Transverse colon (tissue), 4 donors: ENCODE results near the gene KRTAP25-1. TPM values are rescaled to one million over a fixed set of nuclear protein-coding genes. Genes with fewer than 3 reads are reported as not detected.

ENCODE experiments used
- DNase-seq: peaks from one replicate; pipeline ENCODE4 v3.0.0-alpha.2; 2019
- H3K27ac ChIP-seq, 4 donors: fragments of 200-600 bp; sonication (generic); 2 replicates each; pipeline ENCODE4 v1.5.1; 2016 to 2018; ENCODE audit warnings: inconsistent platforms in 4 of 4
- H3K27me3 ChIP-seq: fragments of 200-600 bp; sonication (generic); 2 replicates; pipeline ENCODE4 v1.5.1; 2017; ENCODE audit warnings: inconsistent platforms
- H3K36me3 ChIP-seq, 4 donors: fragments of 200-600 bp; sonication (generic); 2 replicates each; pipeline ENCODE4 v1.5.1; 2017 to 2019; ENCODE audit warnings: inconsistent platforms in 4 of 4
- H3K4me1 ChIP-seq, 4 donors: fragments of 200-600 bp; sonication (generic); 2 replicates each; pipeline ENCODE4 v1.5.1; 2017 to 2020; ENCODE audit warnings: inconsistent platforms in 4 of 4
- H3K4me3 ChIP-seq, 4 donors: fragments of 200-600 bp; sonication (generic); 1 replicate in 1 of 4; 2 replicates in 3 of 4; pipeline versions ENCODE4 v1.5.1 to v1.6.1; 2017 to 2019; ENCODE audit warnings: inconsistent platforms in 4 of 4
- H3K9me3 ChIP-seq, 2 donors: fragments of 200-600 bp; sonication (generic); 2 replicates each; pipeline ENCODE4 v1.5.1; 2017 to 2019; ENCODE audit warnings: inconsistent platforms in 2 of 2
- CTCF ChIP-seq, 5 experiments: fragments of 200-600 bp in 3 of 5; fragments of 450-650 bp in 2 of 5; sonication (generic) in 3 of 5; IDR thresholded peaks; 1 replicate in 2 of 5; 2 replicates in 3 of 5; pipeline ENCODE4 v1.5.1; 2016 to 2017; ENCODE audit warnings: antibody characterized with exemption in 5 of 5, inconsistent platforms in 3 of 5, mild to moderate bottlenecking in 2 of 5, moderate library complexity in 1 of 5
- EP300 ChIP-seq: sonication (generic); formaldehyde crosslinking; IDR thresholded peaks from one replicate; pipeline ENCODE4 v1.6.1; 2017; ENCODE audit warnings: antibody characterized with exemption, low read depth
- POLR2A ChIP-seq: fragments of 450-650 bp; IDR thresholded peaks from one replicate; pipeline ENCODE4 v1.6.1; 2016; ENCODE audit warnings: antibody characterized with exemption, mild to moderate bottlenecking, moderate library complexity
- POLR2AphosphoS5 ChIP-seq, 3 donors: sonication (generic); formaldehyde crosslinking; IDR thresholded peaks; one replicate each; pipeline ENCODE4 v1.6.1; 2016; ENCODE audit warnings: antibody characterized with exemption in 3 of 3
- WGBS, 2 donors: methylation state at CpG; one replicate each; pipeline ENCODE4 v1.1.5; 2018; ENCODE audit warnings: low coverage in 1 of 2; 5-methylcytosine and 5-hydroxymethylcytosine counted together
- in situ Hi-C, 4 donors: fragments of 200-750 bp; cut with MboI; loops; one replicate each; pipeline versions ENCODE4 v1.15.0 to v1.15.1; 2017; ENCODE audit warnings: low sequenced_read_pairs in 3 of 4, low pct_ligation_motif_present in 1 of 4, low pct_unique_long_range_greater_than_20kb in 1 of 4
- intact Hi-C: fragments of 100-400 bp; cut with DNase I; formaldehyde crosslinking; loops from one replicate; pipeline ENCODE4 v1.15.1; 2023; ENCODE audit warnings: low total_unique reads
- total RNA-seq, 4 donors: library from RNA; depleted of rRNA; stranded (reverse); fragments of >200 nt; gene quantifications; one replicate each; pipeline ENCODE4 v1.1.0, GENCODE V29; 2016

KRTAP25-1 gene
- total RNA-seq, 4 donors from 2014 or later: not detected

GRCh38 chr21:30255679-30256078, 33.6 kb downstream of the KRTAP25-1 start:
- WGBS, 2 donors: 33 to 90% methylated on average over 1 of the region's 1 CpG
- Histone ChIP-seq H3K9me3 (no peaks in the 10 kb centered on the region), H3K27ac (peak overlapping the region in 3 of 4 donors; percentile 19 to 49 (median 39)), H3K4me1 (peaks cover 0 to 22% (median 3%) of the 10 kb centered on the region in 4 donors), H3K36me3 (no peaks in the 10 kb centered on the region), H3K27me3 (no peaks in the 10 kb centered on the region), H3K4me3 (no peak overlapping the region)
- TF ChIP-seq POLR2AphosphoS5 (IDR thresholded peaks at IDR 0.05) (no peak), POLR2A (no peak), CTCF (IDR thresholded peaks at IDR 0.05) (no peak), EP300 (no peak)
- in situ Hi-C loops (no loop called here), intact Hi-C loops (no loop called here)
- no peak for DNase-seq

GRCh38 chr21:30251781-30252180, 37.5 kb downstream of the KRTAP25-1 start:
- no peak overlapping the region for H3K27ac ChIP-seq
- in situ Hi-C loops: no loop called here
- 82 to 92% methylated on average over 1 of the region's 1 CpG for WGBS, 2 donors

GRCh38 chr21:30249936-30250335, 39.4 kb downstream of the KRTAP25-1 start:
- in situ Hi-C loops (loop anchor here in 1 of 4 donors (25.0 kb wide), 1 partner anchor 87 kb away; the partner anchor contains the start of genes KRTAP23-1 and KRTAP27-1), intact Hi-C loops (no loop called here)
- 56 to 81% methylated on average over 3 of the region's 3 CpGs for WGBS, 2 donors
- Histone ChIP-seq H3K4me1 (peaks cover 0 to 4% (median 0%) of the 10 kb centered on the region in 4 donors), H3K4me3 (no peak overlapping the region), H3K36me3 (no peaks in the 10 kb centered on the region), H3K27me3 (no peaks in the 10 kb centered on the region), H3K27ac (no peak overlapping the region), H3K9me3 (no peaks in the 10 kb centered on the region)
- no peak for DNase-seq
- no peak for TF ChIP-seq POLR2A
- no peak for TF ChIP-seq CTCF (IDR thresholded peaks at IDR 0.05)
- no peak for TF ChIP-seq POLR2AphosphoS5 (IDR thresholded peaks at IDR 0.05)
- no peak for TF ChIP-seq EP300

More at GRCh38 chr21:30251781-30252180, 37.5 kb downstream of the KRTAP25-1 start:
- Histone ChIP-seq H3K4me1 (peaks cover 0 to 19% (median 2%) of the 10 kb centered on the region in 4 donors), H3K36me3 (no peaks in the 10 kb centered on the region), H3K4me3 (no peak overlapping the region), H3K27me3 (no peaks in the 10 kb centered on the region), H3K9me3 (no peaks in the 10 kb centered on the region)
- no peak for TF ChIP-seq CTCF (IDR thresholded peaks at IDR 0.05)
- intact Hi-C loops: no loop called here
- no peak for DNase-seq

GRCh38 chr21:30248844-30249243, 40.5 kb downstream of the KRTAP25-1 start:
- H3K9me3 ChIP-seq: no peaks in the 10 kb centered on the region
- no peak overlapping the region for H3K27ac ChIP-seq
- TF ChIP-seq POLR2AphosphoS5 (IDR thresholded peaks at IDR 0.05) (no peak), EP300 (no peak), CTCF (IDR thresholded peaks at IDR 0.05) (no peak), POLR2A (no peak)
- intact Hi-C loops (no loop called here), in situ Hi-C loops (loop anchor here in 1 of 4 donors (25.0 kb wide), 1 partner anchor 88 kb away; the partner anchor contains the start of genes KRTAP23-1 and KRTAP27-1)
- H3K4me1 ChIP-seq: no peaks in the 10 kb centered on the region
- no peaks in the 10 kb centered on the region for H3K36me3 ChIP-seq
- DNase-seq: no peak
- H3K27me3 ChIP-seq: no peaks in the 10 kb centered on the region
- 91 to 98% methylated on average over 5 to 9 of the region's 9 CpGs for WGBS, 2 donors
- H3K4me3 ChIP-seq: no peak overlapping the region
